Measurements from ENCODE around the gene MRPS10. TPM values are rescaled to one million over a fixed set of nuclear protein-coding genes. Genes with fewer than 3 reads are reported as not detected.

MRPS10 gene
- total RNA-seq, 2 donors from 2014 or later, result 27.9 to 52.4 TPM

- no peak for TF ChIP-seq CTCF (IDR thresholded peaks at IDR 0.05)
- DNase-seq (ENCODE audit: low spot score), result no peak
Measured at GRCh38 chr6:42188406-42188805, 29.3 kb downstream of the MRPS10 start.

GRCh38 chr6:42185597-42185996, 32.1 kb downstream of the MRPS10 start:
- TF ChIP-seq CTCF (IDR thresholded peaks at IDR 0.05), result no peak
- no peaks in the 10 kb centered on the region for H3K27me3 ChIP-seq
- DNase-seq (ENCODE audit: low spot score), result no peak
- H3K27ac ChIP-seq, result no peak overlapping the region
- no peak overlapping the region for H3K4me3 ChIP-seq
- H3K36me3 ChIP-seq, result no peaks in the 10 kb centered on the region
- no peaks in the 10 kb centered on the region for H3K9me3 ChIP-seq
- H3K4me1 ChIP-seq, result peaks cover 0 to 3% of the 10 kb centered on the region in 2 donors

More at GRCh38 chr6:42188406-42188805, 29.3 kb downstream of the MRPS10 start:
- no peaks in the 10 kb centered on the region for H3K36me3 ChIP-seq
- no peak overlapping the region for H3K27ac ChIP-seq
- no peak overlapping the region for H3K4me3 ChIP-seq
- no peaks in the 10 kb centered on the region for H3K9me3 ChIP-seq
- H3K4me1 ChIP-seq, result peaks cover 0 to 7% of the 10 kb centered on the region in 2 donors
- H3K27me3 ChIP-seq, result no peaks in the 10 kb centered on the region

- TF ChIP-seq CTCF (IDR thresholded peaks at IDR 0.05), result no peak
- H3K36me3 ChIP-seq, result no peaks in the 10 kb centered on the region
- H3K4me3 ChIP-seq, result no peak overlapping the region
- H3K9me3 ChIP-seq, result no peaks in the 10 kb centered on the region
- no peak for DNase-seq (ENCODE audit: low spot score)
- H3K27ac ChIP-seq, result no peak overlapping the region
- H3K27me3 ChIP-seq, result no peaks in the 10 kb centered on the region
- H3K4me1 ChIP-seq, result no peaks in the 10 kb centered on the region
Measured at GRCh38 chr6:42184475-42184874, 33.2 kb downstream of the MRPS10 start.

- H3K4me3 ChIP-seq, result no peak overlapping the region
- no peak for TF ChIP-seq CTCF (IDR thresholded peaks at IDR 0.05)
- no peak for DNase-seq (ENCODE audit: low spot score)
- no peak overlapping the region for H3K27ac ChIP-seq
- no peaks in the 10 kb centered on the region for H3K4me1 ChIP-seq
- H3K36me3 ChIP-seq, result no peaks in the 10 kb centered on the region
- no peaks in the 10 kb centered on the region for H3K9me3 ChIP-seq
- no peaks in the 10 kb centered on the region for H3K27me3 ChIP-seq
Measured at GRCh38 chr6:42182101-42182500, 35.6 kb downstream of the MRPS10 start.

GRCh38 chr6:42179945-42180313, 37.7 kb downstream of the MRPS10 start:
- Histone ChIP-seq H3K9me3 (no peaks in the 10 kb centered on the region), H3K27ac (no peak overlapping the region), H3K27me3 (no peaks in the 10 kb centered on the region), H3K4me3 (no peak overlapping the region), H3K4me1 (no peaks in the 10 kb centered on the region), H3K36me3 (no peaks in the 10 kb centered on the region)
- no peak for TF ChIP-seq CTCF (IDR thresholded peaks at IDR 0.05)
- no peak for DNase-seq (ENCODE audit: low spot score)

- TF ChIP-seq CTCF (IDR thresholded peaks at IDR 0.05), result no peak
- Histone ChIP-seq H3K36me3 (no peaks in the 10 kb centered on the region), H3K27ac (no peak overlapping the region), H3K27me3 (no peaks in the 10 kb centered on the region), H3K4me3 (no peak overlapping the region), H3K4me1 (no peaks in the 10 kb centered on the region), H3K9me3 (no peaks in the 10 kb centered on the region)
- no peak for DNase-seq (ENCODE audit: low spot score)
Measured at GRCh38 chr6:42179261-42179944, 38.3 kb downstream of the MRPS10 start.

Measured in right atrium auricular region (tissue), 2 donors.